PC-3 (cell line): ENCODE data around the gene NMNAT2.

Experiments
- CTCF ChIP-seq: fragments of 300-600 bp; sonication (generic); conservative IDR thresholded peaks from 2 replicates; pipeline ENCODE4 v1.5.1; 2017; ENCODE audit warnings: antibody characterized with exemption, low read depth, mild to moderate bottlenecking, low read length
- EZH2 ChIP-seq: fragments of 300-600 bp; sonication (generic); IDR thresholded peaks from one replicate; pipeline ENCODE4 v1.6.1; 2017; ENCODE audit warnings: antibody characterized with exemption, mild to moderate bottlenecking, low read length; ENCODE audit not compliant: unreplicated experiment
- EZH2phosphoT487 ChIP-seq: fragments of 300-600 bp; sonication (generic); IDR thresholded peaks from 2 replicates; pipeline ENCODE4 v1.6.1; 2018; ENCODE audit warnings: mild to moderate bottlenecking, antibody characterized with exemption, low read length, borderline replicate concordance

- TF ChIP-seq CTCF, result no peak
- no peak for TF ChIP-seq EZH2
- no peak for TF ChIP-seq EZH2phosphoT487
These were observed 195.3 kb downstream of the NMNAT2 start for GRCh38 chr1:183222909-183223308.
